GM18861 (cell line): ENCODE data around the gene ZFP36L2.

ENCODE experiments used
- ATAC-seq: cut with Tn5 transposase; IDR thresholded peaks from one replicate; pipeline ENCODE4 v1.9.1; 2021; ENCODE audit not compliant: unreplicated experiment

Gene ZFP36L2

GRCh38 chr2:43248621-43249020 is 22.2 kb upstream of the ZFP36L2 start:
- ATAC-seq, result no peak

DNA sequence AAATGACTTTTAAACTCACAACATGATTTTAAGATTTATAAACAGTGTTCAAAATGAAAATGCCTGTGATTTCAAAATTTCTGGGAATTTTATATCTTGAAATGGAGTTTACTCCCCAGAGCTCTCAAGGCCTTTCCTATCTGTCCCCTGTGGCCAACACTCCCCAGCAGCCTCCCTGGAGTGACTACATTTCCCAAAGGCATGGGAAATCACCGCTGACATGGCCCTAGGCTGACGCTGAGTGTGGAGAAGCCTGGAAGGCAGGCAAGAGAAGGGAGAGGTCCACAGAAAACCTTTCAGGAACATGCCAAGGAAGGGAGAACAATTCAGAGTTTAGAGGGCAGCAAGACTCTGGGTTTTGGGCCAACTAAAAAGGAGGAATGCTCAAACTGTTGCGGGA is 20.2 kb upstream of the ZFP36L2 start:
- no peak for ATAC-seq

- no peak for ATAC-seq
Observed at GRCh38 chr2:43241558-43241957, 15.2 kb upstream of the ZFP36L2 start.

DNA sequence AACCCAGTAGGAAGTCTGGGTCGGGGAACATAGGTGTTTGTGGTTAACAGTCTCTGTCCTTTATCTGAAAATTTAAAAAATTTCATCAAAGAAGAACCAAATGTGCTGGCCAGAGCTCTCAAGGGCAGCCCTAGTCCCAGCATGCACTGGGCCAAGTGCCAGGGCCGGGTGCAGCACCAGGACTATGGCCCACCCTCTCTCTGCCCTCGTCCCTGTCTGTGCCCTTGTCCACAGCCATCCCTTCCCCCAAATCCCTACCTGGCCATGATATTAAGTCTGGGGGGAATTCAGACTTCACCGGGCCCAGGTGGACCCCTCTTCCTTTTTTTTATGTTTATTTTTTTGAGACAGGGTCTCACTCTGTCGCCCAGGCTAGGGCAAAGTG is 14.4 kb upstream of the ZFP36L2 start:
- ATAC-seq, result no peak

GRCh38 chr2:43239981-43240765 is 13.8 kb upstream of the ZFP36L2 start:
- ATAC-seq, result no peak

DNA sequence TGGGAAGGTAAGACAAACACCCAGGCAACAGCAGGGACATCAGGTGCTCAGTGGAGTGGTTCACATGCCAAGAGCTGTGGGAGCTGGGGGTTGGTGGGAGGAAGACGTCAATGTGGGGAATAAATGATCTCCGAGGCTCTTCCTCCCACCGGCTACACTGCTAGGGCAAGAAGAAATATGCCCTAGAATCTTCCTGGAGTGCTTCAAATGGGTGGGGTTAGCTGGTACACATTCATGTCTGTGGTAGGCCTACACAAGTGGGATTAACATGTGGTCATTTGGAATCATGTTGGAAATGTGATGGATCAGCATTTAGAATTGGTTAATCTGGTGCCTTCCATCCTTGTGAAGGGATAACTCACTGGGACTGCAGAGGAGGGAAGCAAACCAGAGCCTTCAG is 12.4 kb upstream of the ZFP36L2 start:
- no peak for ATAC-seq

DNA sequence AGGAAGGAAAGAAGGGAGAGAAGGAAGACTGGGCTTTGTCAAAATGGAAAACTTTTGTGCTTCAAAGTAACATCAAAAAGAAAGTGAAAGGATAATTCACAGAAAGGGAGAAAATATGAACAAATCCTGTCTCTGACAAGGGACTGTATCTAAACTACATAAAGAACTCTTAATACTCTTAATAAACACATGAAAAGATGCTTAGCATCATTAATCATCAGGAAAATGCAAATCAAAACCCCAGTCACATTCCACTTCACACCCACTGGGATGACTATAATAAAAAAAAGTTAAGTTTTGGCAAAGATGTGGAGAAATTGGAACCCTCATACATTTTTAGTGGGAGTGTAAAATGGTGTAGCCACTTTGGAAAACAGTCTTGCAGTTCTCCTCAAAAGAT is 11.8 kb upstream of the ZFP36L2 start:
- ATAC-seq, result no peak

DNA sequence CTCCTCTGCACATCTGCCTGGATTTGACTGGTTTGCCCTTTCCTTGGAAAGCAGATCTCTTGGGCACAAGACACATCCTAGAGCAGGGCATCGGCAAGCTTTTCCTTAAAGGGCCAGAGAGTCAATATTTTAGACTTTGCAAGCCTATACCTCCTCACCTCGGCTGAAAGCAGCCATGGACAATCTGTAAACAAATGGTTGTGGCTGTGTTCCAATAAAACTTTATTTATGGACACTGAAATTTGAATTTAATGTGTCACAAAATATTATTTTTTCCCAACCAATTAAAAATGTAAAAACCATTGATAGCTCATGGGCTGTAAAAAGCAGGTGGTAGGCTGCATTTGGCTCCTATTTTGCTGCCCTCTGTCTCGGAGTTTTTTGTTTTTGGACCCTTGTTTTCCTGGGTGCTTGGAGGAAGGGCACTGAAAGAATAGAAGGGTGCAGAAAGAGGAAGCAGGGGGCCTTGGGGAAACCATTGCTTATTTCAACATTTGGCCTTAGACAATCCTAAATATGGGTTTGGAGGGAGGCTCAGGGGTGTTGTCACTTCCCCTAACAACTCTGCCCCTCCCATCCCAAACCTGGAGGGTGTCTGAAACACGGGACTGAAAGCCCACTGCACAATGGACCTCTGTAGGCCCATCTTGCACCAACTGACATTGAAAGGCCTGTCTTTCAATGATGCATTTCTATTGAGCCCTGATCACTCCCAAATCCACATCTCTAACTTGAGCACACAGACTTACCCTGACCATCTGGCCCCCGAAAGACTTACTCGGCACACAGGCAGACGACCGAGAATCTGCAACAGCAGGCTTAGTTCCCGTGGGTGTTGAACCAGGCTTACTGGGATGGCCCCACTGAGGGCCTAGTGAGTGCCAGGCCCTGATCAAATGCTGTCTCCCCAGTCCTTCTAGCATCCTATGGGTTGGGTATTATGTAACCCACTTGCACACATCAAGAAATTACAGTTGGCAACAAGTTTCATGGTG is 7.1 kb upstream of the ZFP36L2 start:
- no peak for ATAC-seq

DNA sequence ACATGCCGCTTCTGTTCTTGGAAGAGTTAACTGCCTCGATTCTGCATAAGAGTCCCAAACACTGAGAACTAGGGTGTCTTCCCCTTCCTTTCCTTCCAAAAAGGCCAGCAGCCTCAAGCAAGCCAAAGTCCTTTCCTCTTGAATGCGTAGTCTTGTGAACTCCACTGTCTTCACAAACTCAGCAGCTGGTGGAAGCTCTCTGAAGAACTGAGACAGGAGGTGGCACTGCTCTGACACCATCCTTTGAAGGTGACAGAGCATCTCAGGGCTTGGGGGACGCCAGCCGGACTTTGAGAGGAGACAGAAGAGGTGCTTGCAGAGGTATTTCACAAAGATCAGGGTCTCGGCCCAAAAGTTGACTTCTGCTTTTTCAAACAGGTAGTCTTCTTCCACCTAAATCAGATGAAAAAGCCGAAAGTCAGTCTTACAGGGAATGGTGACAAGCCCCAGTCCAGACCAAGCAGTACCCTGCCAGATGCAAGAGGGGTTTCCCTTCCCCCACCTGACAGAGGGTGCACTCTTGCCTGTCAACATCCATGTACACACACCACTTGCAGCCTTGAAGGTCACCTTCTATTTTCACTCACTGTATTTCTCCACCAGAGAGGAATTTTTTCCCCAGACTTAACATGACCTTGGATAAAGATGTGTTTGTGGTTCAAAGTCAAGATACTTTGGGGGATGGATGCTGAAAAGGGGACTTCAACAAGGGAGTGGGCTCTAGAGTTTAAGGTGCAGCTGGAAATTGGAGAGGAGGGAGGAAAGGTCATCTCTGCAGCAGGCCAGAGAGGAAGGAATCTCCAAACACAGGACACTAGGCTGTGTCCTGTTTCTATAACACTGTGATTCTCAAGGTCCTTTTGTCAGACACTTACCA is 4.8 kb upstream of the ZFP36L2 start:
- no peak for ATAC-seq

DNA sequence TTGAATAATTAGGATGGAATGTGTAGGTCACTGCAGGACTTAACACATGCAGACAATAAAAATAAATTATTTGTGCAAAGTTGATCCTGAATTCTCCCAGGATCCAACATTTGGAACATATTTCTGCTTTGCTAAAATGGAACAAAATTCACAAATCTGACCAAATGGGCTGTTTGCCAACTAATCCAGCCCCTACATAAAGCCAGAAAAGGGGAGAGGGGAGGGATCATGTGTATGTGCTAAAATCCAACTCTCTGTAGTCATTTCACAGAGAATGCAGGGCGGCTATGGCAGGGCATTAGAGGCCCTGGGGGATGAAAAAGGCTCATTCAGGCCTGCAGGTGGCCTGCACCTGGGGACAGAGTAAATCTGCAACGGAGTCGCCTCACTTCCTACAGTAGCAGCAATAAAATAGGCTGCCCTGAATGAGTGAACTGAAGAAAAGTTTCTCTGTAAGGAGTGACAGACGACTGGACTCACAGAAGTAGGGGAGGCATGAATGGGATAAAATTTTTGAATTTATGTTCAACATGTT is 4.0 kb upstream of the ZFP36L2 start:
- no peak for ATAC-seq

DNA sequence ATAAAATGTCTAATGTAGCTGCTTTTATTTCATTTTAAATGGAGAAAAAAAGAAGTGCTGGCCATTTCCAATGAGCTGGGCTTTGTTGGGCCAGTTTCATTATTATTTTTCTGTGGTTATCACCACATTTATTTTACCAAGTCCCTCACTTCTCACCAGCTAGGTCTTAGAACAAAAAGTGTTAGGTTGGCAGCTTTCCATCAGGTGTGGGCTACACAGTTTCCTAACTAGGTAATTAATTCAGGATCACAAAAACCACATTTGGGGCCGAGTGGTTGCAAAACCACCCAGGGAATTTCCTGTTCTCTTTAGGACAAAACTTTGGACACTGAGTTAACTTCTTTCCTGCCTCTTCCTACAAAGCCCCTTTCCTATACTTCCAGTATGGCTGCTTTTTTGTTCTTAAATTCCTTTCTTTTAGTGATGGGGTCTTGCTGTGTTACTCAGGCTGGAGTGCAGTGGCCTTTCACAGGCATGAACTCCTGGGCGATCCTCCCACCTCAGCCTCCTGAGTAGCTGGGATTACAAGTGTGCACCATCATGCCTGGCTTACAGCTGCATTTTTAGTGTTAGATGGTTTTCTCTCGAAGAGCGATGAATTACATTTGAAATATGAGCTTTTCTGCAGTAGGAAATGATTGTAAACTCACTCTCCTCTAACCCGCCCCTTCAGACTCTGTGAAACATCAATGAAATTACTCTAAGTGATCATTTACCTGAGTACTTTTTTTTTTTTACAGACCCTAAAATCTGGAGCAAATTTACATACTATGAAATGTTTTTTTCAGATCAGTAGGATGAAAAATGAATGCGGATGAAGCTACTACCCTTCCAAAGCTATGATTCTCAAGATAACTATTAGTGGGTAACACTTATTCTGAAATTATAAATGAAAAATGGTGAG is 2.6 kb upstream of the ZFP36L2 start:
- no peak for ATAC-seq

DNA sequence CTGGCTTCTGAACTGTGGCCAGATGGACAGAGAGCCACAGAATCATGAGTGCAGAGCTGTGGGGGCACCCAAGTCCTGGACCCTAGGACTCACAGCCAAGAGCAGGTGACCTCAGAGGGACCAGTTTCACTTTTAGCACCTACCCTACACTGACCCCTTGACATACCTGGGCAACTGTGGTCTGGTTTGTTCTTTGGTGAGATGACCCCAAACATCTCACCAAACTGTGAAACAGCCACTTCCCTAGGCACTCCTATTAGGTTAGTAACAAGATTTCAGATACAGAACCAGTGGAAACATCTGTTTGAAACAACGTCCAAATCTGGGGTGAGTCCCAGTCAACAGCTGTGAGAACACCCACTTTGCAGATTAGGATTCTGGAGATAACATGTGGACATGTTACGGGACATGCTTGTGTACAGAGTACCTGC is 1.9 kb upstream of the ZFP36L2 start:
- no peak for ATAC-seq

DNA sequence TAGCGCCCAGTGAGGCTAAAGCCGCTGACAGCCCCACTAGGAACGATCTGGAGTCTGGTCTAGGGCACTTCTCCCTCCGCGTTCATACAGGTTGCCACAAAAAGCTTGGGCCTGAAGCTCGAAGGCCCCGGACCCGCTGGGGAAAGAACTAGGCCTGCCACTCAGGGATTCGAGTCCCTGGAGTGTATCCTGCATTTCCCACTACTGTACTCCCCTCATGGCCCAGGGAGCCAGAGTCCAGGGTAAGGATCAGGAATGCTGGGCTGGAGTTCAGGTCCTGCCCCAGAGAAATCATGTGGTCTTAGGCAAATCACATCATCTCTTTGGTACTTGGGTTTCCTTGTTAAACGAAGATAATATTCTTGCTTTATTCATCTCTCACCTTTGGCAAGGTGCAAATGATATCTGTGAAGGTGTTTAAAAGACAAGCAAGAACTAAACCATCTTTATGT is 1.4 kb upstream of the ZFP36L2 start:
- ATAC-seq, result no peak

DNA sequence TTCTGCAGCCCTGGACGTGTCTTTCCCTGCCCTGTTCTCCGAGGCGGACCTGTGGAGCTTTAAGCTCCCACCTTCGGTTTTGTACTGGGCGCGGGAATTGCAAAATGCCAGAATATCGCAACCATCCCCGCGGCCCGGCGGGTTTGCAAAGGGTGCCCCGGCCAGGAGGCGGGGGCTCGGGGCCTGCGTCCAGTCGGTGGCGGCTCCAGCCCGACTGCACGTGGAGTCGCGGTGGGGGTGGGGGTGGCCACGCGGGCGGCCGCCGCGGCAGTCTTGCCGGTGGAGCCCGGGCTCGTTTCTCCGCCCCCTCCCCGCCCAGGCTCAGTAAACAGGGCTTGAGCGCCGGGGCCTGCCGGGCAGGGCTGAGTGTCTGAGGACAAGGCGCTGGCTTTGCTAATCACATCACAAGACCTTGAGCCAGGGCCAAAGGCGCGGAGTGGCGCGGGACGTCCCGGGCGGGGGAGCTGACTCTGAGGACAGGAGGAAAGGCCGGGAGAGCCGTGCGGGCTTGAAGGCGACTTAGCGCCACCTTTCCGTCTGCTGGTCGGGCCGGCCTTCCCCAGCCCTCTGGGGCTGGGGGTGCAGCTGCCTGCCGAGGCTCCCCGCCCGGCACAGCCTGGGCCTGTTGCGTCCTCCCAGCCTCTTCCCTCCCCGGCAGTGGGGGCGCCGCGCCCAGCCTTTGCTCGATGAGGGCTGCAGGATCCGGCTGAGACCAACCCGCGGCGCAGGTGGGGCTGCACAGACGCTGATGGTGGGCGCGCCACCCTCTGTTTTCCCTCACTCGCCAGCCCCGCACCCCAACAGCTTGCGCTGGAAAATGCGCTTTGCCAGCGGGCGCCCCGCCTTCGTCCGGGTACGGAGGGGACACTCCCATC is 786 bp upstream of the ZFP36L2 start:
- no peak for ATAC-seq

DNA sequence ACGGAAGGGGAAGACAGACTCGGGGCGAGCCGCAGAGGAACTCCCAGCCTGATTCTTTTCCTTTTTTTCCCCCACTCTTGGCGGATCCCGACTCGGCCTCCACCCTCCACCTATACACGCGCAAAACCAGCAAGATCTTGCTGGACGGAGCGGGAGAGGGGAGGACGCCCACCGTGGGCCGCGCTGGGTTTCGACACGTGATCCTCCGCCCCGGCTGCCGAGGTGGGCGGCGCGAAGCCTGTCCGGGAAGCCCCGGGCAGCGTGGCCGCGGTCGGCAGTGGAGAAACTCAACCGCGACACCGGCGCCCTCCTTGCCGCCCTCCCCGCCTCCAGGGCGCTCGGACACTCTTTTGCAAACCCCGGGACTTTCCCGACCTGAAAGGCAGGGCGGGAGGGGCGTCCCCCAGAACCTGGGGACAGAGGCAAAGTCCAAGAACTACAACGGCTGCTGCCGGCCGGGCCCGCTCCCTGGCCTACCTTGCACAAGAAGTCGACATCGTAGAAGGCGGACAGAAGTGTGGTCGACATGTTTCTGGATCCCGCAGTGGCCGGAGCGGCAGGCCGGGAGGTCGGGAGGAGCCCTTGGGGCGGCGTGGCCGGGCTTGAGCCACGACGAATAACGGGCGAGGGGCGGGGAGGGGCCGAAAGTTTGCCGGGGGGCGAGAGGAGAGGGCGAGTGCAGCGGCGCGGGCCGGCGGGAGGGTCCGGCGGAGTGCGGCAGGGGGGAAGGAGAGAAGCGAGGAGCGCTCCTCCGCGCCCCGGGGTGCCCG is 433 bp downstream of the ZFP36L2 start:
- peak; percentile 25 for ATAC-seq

GRCh38 chr2:43225093-43225787 is 1.2 kb downstream of the ZFP36L2 start:
- ATAC-seq, result no peak

- no peak for ATAC-seq
Observed at GRCh38 chr2:43224571-43225092, 1.8 kb downstream of the ZFP36L2 start.
